Gastrocnemius medialis (tissue), 4 donors: ENCODE data around the gene RAB43.

Experiments used
- CTCF ChIP-seq, 5 experiments: fragments of 450-650 bp in 3 of 5; fragments of 200-600 bp in 2 of 5; sonication (generic) in 2 of 5; IDR thresholded peaks in 4 of 5; conservative IDR thresholded peaks in 1 of 5; 1 replicate in 4 of 5; 2 replicates in 1 of 5; pipeline ENCODE4 v1.5.1; 2016 to 2019; ENCODE audit warnings: antibody characterized with exemption in 5 of 5, mild to moderate bottlenecking in 3 of 5, moderate library complexity in 3 of 5
- POLR2A ChIP-seq, 2 donors: fragments of 450-650 bp; IDR thresholded peaks; one replicate each; pipeline ENCODE4 v1.6.1; 2017; ENCODE audit warnings: antibody characterized with exemption in 2 of 2, mild to moderate bottlenecking in 2 of 2, moderate library complexity in 2 of 2

GRCh38 chr3:129063091-129063640 is 58.4 kb downstream of the RAB43 start:
- no peak for TF ChIP-seq CTCF (IDR thresholded peaks at IDR 0.05 in 4 of 5, conservative IDR thresholded peaks at IDR 0.05 in 1 of 5)
- no peak for TF ChIP-seq POLR2A (IDR thresholded peaks at IDR 0.05)
